ENCODE data around the gene PDE2A. TPM values are rescaled to one million over a fixed set of nuclear protein-coding genes. Genes with fewer than 3 reads are reported as not detected.
A peak's percentile ranks its signal among the peaks of the same experiment; 100 is the strongest.

The PDE2A gene
- total and polyA plus RNA-seq, 7 experiments from 2014 or later, result 0.97 to 9.0 (median 1.7) TPM; not detected in 2

DNA sequence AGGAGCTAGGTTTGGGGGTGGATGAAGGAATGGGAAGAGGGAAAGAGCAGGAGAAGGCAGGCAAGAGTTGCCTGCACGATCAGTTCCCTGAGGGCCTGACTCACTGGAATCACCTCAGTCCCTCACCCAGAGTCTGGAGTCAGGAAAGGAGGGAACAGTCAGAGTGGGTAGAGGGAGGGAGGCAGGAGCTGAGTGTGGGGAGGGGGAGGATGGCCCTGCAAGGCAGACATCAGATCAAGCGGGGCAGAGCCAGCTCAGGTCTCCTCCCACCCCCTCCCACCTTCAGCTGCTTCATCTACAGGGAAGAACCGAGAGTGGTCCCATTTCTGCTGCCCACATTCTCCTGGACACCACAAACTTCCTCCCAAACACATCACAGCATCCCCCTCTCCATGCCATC is 58.9 kb downstream of the PDE2A start:
- CTCF ChIA-PET, result interaction anchor here (0.5 kb wide), 1 partner anchor 37 kb away, joined by 3 read pairs; no protein-coding TSS in a partner anchor

DNA sequence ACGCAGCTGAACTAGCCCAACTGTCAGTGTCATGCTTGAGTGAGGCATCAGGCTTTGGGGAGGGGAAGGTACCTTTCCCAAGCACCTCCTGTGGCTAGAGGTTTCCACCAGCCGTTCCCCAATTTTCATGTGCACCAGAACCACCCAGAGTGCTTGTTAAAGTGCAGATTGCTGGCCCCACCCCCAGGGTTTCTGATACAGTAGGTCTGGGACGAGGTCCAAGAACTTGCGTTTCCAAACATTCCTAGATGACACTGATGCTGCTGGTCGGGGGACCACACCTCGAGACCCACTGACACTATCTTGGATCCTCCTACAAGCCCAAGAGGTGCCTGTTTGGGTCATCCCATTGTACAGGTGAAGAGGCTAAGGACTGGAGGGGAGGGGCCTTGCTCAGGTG is 59.8 kb downstream of the PDE2A start:
- Mint-ChIP-seq H3K36me3 (no peaks in the 10 kb centered on the region), H3K4me1 (peaks cover 4 to 19% (median 6%) of the 10 kb centered on the region in 7 donors), H3K27me3 (peaks cover 4 to 41% (median 23%) of the 10 kb centered on the region in 5 donors), H3K9me3 (peaks cover 0 to 2% (median 0%) of the 10 kb centered on the region in 11 donors), H3K27ac (no peak overlapping the region), H3K4me3 (no peak overlapping the region)
- ATAC-seq (no peak), DNase-seq (no peak)
- H3K27ac ChIP-seq (ENCODE audit: low read depth, low read length), result no peak overlapping the region
- no peaks in the 10 kb centered on the region for H3K9me3 ChIP-seq (ENCODE audit: control insufficient read depth in 2 of 3, low read length in 3 of 3)
- H3K4me1 ChIP-seq (ENCODE audit: control insufficient read depth in 2 of 2, insufficient read depth in 2 of 2, low read length in 2 of 2), result no peaks in the 10 kb centered on the region
- no peaks in the 10 kb centered on the region for H3K27me3 ChIP-seq (ENCODE audit: control insufficient read depth in 2 of 2, insufficient read depth in 2 of 2, low read length in 2 of 2)
- CTCF ChIA-PET, result no interaction called here
- no peak overlapping the region for H3K4me3 ChIP-seq (ENCODE audit: low read length)
- POLR2A ChIA-PET, result no interaction called here
- no peaks in the 10 kb centered on the region for H3K36me3 ChIP-seq (ENCODE audit: control insufficient read depth in 2 of 3, insufficient read depth in 3 of 3, low read length in 3 of 3)
- intact Hi-C loops (cut with micrococcal nuclease), result no loop called here

More for the DNA sequence above, 58.9 kb downstream of the PDE2A start:
- Mint-ChIP-seq H3K36me3 (no peaks in the 10 kb centered on the region), H3K27me3 (peaks cover 4 to 41% (median 23%) of the 10 kb centered on the region in 5 donors), H3K9me3 (peaks cover 0 to 2% (median 0%) of the 10 kb centered on the region in 11 donors), H3K4me1 (peaks cover 4 to 19% (median 9%) of the 10 kb centered on the region in 7 donors), H3K4me3 (no peak overlapping the region), H3K27ac (peak overlapping the region in 1 of 9 donors; percentile 56)
- H3K9me3 ChIP-seq (ENCODE audit: control insufficient read depth in 2 of 3, low read length in 3 of 3), result no peaks in the 10 kb centered on the region
- no peak overlapping the region for H3K27ac ChIP-seq (ENCODE audit: low read depth, low read length)
- no peak for ATAC-seq
- DNase-seq, result no peak
- POLR2A ChIA-PET, result no interaction called here
- no peak overlapping the region for H3K4me3 ChIP-seq (ENCODE audit: low read length)
- H3K36me3 ChIP-seq (ENCODE audit: control insufficient read depth in 2 of 3, insufficient read depth in 3 of 3, low read length in 3 of 3), result no peaks in the 10 kb centered on the region
- H3K4me1 ChIP-seq (ENCODE audit: control insufficient read depth in 2 of 2, insufficient read depth in 2 of 2, low read length in 2 of 2), result peaks cover 2 to 3% of the 10 kb centered on the region in 2 donors
- no peaks in the 10 kb centered on the region for H3K27me3 ChIP-seq (ENCODE audit: control insufficient read depth in 2 of 2, insufficient read depth in 2 of 2, low read length in 2 of 2)
- intact Hi-C loops (cut with micrococcal nuclease), result no loop called here

DNA sequence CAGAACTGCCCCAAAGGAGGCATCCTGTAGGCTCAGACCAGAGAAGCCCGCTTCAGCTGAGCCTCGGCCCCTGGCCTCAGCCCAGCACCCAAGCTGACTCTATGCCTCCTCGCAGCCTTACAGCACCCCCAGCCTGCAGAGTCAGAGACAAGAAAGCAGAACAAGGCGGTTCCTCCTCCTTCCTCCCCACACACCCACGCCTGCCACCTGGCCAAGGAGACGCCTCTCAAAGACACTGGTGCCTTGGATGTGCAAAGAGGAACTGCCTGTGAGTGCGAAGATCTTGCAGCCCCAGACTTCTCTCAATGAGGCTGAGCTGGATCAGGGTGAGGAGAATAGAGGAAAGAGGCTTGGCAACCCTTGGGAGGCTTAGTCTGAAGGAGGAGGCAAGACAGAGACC is 60.2 kb downstream of the PDE2A start:
- no peak for DNase-seq
- Histone ChIP-seq H3K4me1 (ENCODE audit: control insufficient read depth in 2 of 2, insufficient read depth in 2 of 2, low read length in 2 of 2) (no peaks in the 10 kb centered on the region), H3K9me3 (ENCODE audit: control insufficient read depth in 2 of 3, low read length in 3 of 3) (no peaks in the 10 kb centered on the region), H3K36me3 (ENCODE audit: control insufficient read depth in 2 of 3, insufficient read depth in 3 of 3, low read length in 3 of 3) (no peaks in the 10 kb centered on the region), H3K4me3 (ENCODE audit: low read length) (no peak overlapping the region), H3K27ac (ENCODE audit: low read depth, low read length) (no peak overlapping the region), H3K27me3 (ENCODE audit: control insufficient read depth in 2 of 2, insufficient read depth in 2 of 2, low read length in 2 of 2) (no peaks in the 10 kb centered on the region)
- peaks cover 0 to 2% (median 0%) of the 10 kb centered on the region in 11 donors for H3K9me3 Mint-ChIP-seq
- intact Hi-C loops (cut with micrococcal nuclease), result no loop called here
- ChIA-PET CTCF (no interaction called here), POLR2A (no interaction called here)
- peak; percentile 89 for ATAC-seq
- H3K36me3 Mint-ChIP-seq, result no peaks in the 10 kb centered on the region
- peaks cover 4 to 18% (median 6%) of the 10 kb centered on the region in 7 donors for H3K4me1 Mint-ChIP-seq
- H3K4me3 Mint-ChIP-seq, result no peak overlapping the region
- peaks cover 7 to 41% (median 23%) of the 10 kb centered on the region in 5 donors for H3K27me3 Mint-ChIP-seq
- H3K27ac Mint-ChIP-seq, result no peak overlapping the region

DNA sequence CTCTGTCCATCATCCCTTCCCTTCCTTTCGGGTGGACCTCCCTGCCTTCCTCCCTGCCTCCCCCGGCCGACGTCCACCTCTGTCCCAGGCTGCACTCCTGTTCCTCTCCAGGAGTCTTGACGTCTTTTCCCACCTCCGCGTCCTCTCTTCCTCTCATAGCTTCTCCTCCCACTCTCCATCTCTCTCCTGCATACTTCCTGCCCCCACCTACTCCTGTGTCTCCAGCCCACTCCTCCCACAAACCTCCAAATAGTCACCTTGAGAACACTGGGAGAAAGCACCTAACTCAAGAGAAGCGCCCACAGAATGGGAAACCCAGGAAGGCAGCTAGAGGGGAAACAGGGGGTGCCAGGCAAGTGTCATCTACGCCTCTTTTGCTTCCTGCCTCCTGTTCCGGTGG is 60.8 kb downstream of the PDE2A start:
- ChIA-PET POLR2A (no interaction called here), CTCF (no interaction called here)
- no peak for DNase-seq
- Mint-ChIP-seq H3K4me3 (no peak overlapping the region), H3K27ac (no peak overlapping the region), H3K27me3 (peaks cover 8 to 41% (median 23%) of the 10 kb centered on the region in 5 donors), H3K9me3 (peaks cover 0 to 2% (median 0%) of the 10 kb centered on the region in 11 donors), H3K36me3 (no peaks in the 10 kb centered on the region), H3K4me1 (peaks cover 4 to 18% (median 6%) of the 10 kb centered on the region in 7 donors)
- intact Hi-C loops (cut with micrococcal nuclease), result no loop called here
- Histone ChIP-seq H3K9me3 (ENCODE audit: control insufficient read depth in 2 of 3, low read length in 3 of 3) (no peaks in the 10 kb centered on the region), H3K27me3 (ENCODE audit: control insufficient read depth in 2 of 2, insufficient read depth in 2 of 2, low read length in 2 of 2) (no peaks in the 10 kb centered on the region), H3K4me3 (ENCODE audit: low read length) (no peak overlapping the region), H3K4me1 (ENCODE audit: control insufficient read depth in 2 of 2, insufficient read depth in 2 of 2, low read length in 2 of 2) (no peaks in the 10 kb centered on the region), H3K36me3 (ENCODE audit: control insufficient read depth in 2 of 3, insufficient read depth in 3 of 3, low read length in 3 of 3) (no peaks in the 10 kb centered on the region), H3K27ac (ENCODE audit: low read depth, low read length) (no peak overlapping the region)
- no peak for ATAC-seq

DNA sequence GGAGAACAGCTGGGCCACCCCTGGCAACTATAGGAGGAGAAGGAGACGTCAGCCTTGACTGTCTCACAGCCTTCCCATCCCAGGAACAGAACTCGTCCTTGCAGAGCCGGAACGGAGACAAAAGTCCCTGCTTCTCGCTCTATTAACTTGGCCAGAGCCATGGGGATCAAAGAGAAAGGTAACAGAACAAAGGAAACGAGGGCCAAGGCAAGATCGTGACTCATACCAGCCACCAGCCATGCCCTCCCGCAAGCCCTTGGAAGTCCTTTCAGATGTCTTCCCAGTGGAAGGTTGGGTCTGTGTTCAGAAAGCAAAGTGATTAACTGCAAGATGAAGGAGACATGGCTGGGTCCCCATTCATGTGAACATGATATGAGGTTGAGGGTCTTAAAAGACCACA is 64.7 kb downstream of the PDE2A start:
- DNase-seq (no peak), ATAC-seq (no peak)
- Histone ChIP-seq H3K9me3 (ENCODE audit: control insufficient read depth in 2 of 3, low read length in 3 of 3) (no peaks in the 10 kb centered on the region), H3K4me3 (ENCODE audit: low read length) (no peak overlapping the region), H3K27ac (ENCODE audit: low read depth, low read length) (no peak overlapping the region), H3K4me1 (ENCODE audit: control insufficient read depth in 2 of 2, insufficient read depth in 2 of 2, low read length in 2 of 2) (no peaks in the 10 kb centered on the region), H3K27me3 (ENCODE audit: control insufficient read depth in 2 of 2, insufficient read depth in 2 of 2, low read length in 2 of 2) (no peaks in the 10 kb centered on the region), H3K36me3 (ENCODE audit: control insufficient read depth in 2 of 3, insufficient read depth in 3 of 3, low read length in 3 of 3) (no peaks in the 10 kb centered on the region)
- CTCF ChIA-PET, result no interaction called here
- intact Hi-C loops (cut with micrococcal nuclease), result loop anchor here (1.0 to 2.0 kb wide), 2 partner anchors 24 to 25 kb away; no protein-coding TSS in a partner anchor
- H3K4me3 Mint-ChIP-seq, result no peak overlapping the region
- H3K4me1 Mint-ChIP-seq, result peaks cover 4 to 17% (median 6%) of the 10 kb centered on the region in 7 donors
- no peaks in the 10 kb centered on the region for H3K9me3 Mint-ChIP-seq
- H3K36me3 Mint-ChIP-seq, result no peaks in the 10 kb centered on the region
- POLR2A ChIA-PET, result no interaction called here
- no peak overlapping the region for H3K27ac Mint-ChIP-seq
- H3K27me3 Mint-ChIP-seq, result peaks cover 8 to 37% (median 28%) of the 10 kb centered on the region in 5 donors

DNA sequence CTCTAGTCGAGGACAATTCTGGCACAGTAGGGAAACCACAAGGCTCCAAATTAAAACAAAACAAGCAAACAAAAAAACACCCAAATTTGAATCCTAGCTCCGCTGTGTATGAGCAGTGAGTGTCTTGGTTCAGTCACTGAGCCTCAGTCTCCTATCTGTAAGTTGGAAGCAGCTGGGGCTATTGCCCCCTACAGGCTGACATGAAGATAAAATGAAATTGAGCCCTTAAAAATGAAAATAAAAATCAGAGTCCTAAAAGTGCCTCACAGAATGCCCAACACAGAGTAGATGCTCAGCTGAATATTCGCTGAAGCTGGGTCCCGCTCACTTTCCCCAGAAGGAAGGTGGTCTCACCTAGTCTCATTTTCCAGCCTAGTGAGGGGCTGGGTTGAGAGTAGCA is 65.2 kb downstream of the PDE2A start:
- Mint-ChIP-seq H3K27ac (no peak overlapping the region), H3K4me3 (no peak overlapping the region), H3K27me3 (peaks cover 8 to 38% (median 28%) of the 10 kb centered on the region in 5 donors), H3K9me3 (no peaks in the 10 kb centered on the region), H3K36me3 (no peaks in the 10 kb centered on the region), H3K4me1 (peaks cover 2 to 14% (median 5%) of the 10 kb centered on the region in 7 donors)
- no peak overlapping the region for H3K27ac ChIP-seq (ENCODE audit: low read depth, low read length)
- ChIA-PET POLR2A (interaction anchor here (1.1 kb wide), 1 partner anchor 1884 kb away, joined by 3 read pairs; the partner anchor contains the start of gene LIPT2), CTCF (interaction anchor here (0.5 kb wide), 1 partner anchor 395 kb away, joined by 3 read pairs; no protein-coding TSS in a partner anchor)
- no peak overlapping the region for H3K4me3 ChIP-seq (ENCODE audit: low read length)
- ATAC-seq (no peak), DNase-seq (peak in 1 of 9 donors; percentile 28)
- H3K36me3 ChIP-seq (ENCODE audit: control insufficient read depth in 2 of 3, insufficient read depth in 3 of 3, low read length in 3 of 3), result no peaks in the 10 kb centered on the region
- H3K9me3 ChIP-seq (ENCODE audit: control insufficient read depth in 2 of 3, low read length in 3 of 3), result no peaks in the 10 kb centered on the region
- H3K4me1 ChIP-seq (ENCODE audit: control insufficient read depth in 2 of 2, insufficient read depth in 2 of 2, low read length in 2 of 2), result no peaks in the 10 kb centered on the region
- intact Hi-C loops (cut with micrococcal nuclease), result loop anchor here (1.0 to 2.0 kb wide), 2 partner anchors 24 kb away; no protein-coding TSS in a partner anchor
- H3K27me3 ChIP-seq (ENCODE audit: control insufficient read depth in 2 of 2, insufficient read depth in 2 of 2, low read length in 2 of 2), result no peaks in the 10 kb centered on the region

DNA sequence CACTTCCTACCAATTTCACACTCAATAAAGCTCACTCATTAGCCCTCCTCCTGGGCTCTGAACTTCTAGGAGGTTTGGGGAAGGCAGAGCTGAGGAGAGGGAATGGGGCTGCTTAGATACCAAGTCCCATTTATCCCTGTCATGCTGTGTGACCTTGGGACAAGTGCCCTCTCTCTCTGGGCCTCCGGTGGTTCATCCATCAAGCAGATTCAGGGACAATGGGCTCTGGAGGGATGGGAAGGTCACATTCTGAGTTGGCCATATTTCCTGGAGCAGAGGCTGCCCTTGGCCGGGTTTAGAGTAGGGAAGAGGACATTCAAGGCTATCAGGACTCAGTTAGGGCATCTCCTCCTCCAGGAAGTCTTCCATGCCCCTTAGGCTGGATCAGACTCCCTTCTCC is 66.7 kb downstream of the PDE2A start:
- H3K4me1 Mint-ChIP-seq, result peaks cover 0 to 13% (median 0%) of the 10 kb centered on the region in 7 donors
- ATAC-seq (no peak), DNase-seq (no peak)
- H3K27me3 Mint-ChIP-seq, result peaks cover 5 to 30% (median 23%) of the 10 kb centered on the region in 5 donors
- H3K27ac Mint-ChIP-seq, result no peak overlapping the region
- H3K4me3 Mint-ChIP-seq, result no peak overlapping the region
- no peaks in the 10 kb centered on the region for H3K9me3 ChIP-seq (ENCODE audit: control insufficient read depth in 2 of 3, low read length in 3 of 3)
- H3K36me3 ChIP-seq (ENCODE audit: control insufficient read depth in 2 of 3, insufficient read depth in 3 of 3, low read length in 3 of 3), result no peaks in the 10 kb centered on the region
- no peaks in the 10 kb centered on the region for H3K9me3 Mint-ChIP-seq
- H3K27me3 ChIP-seq (ENCODE audit: control insufficient read depth in 2 of 2, insufficient read depth in 2 of 2, low read length in 2 of 2), result no peaks in the 10 kb centered on the region
- no peaks in the 10 kb centered on the region for H3K4me1 ChIP-seq (ENCODE audit: control insufficient read depth in 2 of 2, insufficient read depth in 2 of 2, low read length in 2 of 2)
- CTCF ChIA-PET, result interaction anchor here (0.5 to 1.1 kb wide), 2 partner anchors 136 to 996 kb away, joined by 3 to 4 read pairs; no protein-coding TSS in a partner anchor
- H3K36me3 Mint-ChIP-seq, result no peaks in the 10 kb centered on the region
- POLR2A ChIA-PET, result no interaction called here
- H3K4me3 ChIP-seq (ENCODE audit: low read length), result no peak overlapping the region
- H3K27ac ChIP-seq (ENCODE audit: low read depth, low read length), result no peak overlapping the region
- intact Hi-C loops (cut with micrococcal nuclease), result no loop called here

All from naive thymus-derived CD4-positive, alpha-beta T cell (primary cell).